ENCODE data around the gene MEIS2.
A peak's percentile ranks its signal among the peaks of the same experiment; 100 is the strongest.

GRCh38 chr15:36877294-36877693, 223.1 kb downstream of the MEIS2 start:
- TF ChIP-seq CTCF (conservative IDR thresholded peaks at IDR 0.05; ENCODE audit: low read depth in 2 of 2) (peak in 1 of 2 experiments; percentile 13; a peak in 1 of 4 replicates), EZH2phosphoT487 (IDR thresholded peaks at IDR 0.05; ENCODE audit: unreplicated experiment) (no peak), EZH2 (IDR thresholded peaks at IDR 0.05; ENCODE audit: low read depth, unreplicated experiment) (no peak), REST (IDR thresholded peaks at IDR 0.05; ENCODE audit: unreplicated experiment) (no peak), CREB1 (CRISPR knock-in tag; IDR thresholded peaks at IDR 0.05; ENCODE audit: low read depth) (no peak), POLR2AphosphoS5 (IDR thresholded peaks at IDR 0.05; ENCODE audit: low read depth) (no peak), STAT1 (IDR thresholded peaks at IDR 0.05; ENCODE audit: unreplicated experiment) (no peak), ETS1 (IDR thresholded peaks at IDR 0.05) (no peak)
